HTERT RPE-1 (cell line): ENCODE results near the gene KRT6A.
"Not testable (repeated sequence)": the region's sequence is repeated elsewhere in the genome, so short reads cannot be mapped to it uniquely, and the experiment has no call there.

Source experiments
- in situ Hi-C: fragments of 300-500 bp; cut with MboI; formaldehyde crosslinking; loops from 4 replicates; pipeline ENCODE4 v1.14.3; 2020; ENCODE audit warnings: low sequenced_read_pairs

KRT6A gene

GRCh38 chr12:52474212-52474611 is 18.8 kb downstream of the KRT6A start:
- in situ Hi-C loops = no loop called here

DNA sequence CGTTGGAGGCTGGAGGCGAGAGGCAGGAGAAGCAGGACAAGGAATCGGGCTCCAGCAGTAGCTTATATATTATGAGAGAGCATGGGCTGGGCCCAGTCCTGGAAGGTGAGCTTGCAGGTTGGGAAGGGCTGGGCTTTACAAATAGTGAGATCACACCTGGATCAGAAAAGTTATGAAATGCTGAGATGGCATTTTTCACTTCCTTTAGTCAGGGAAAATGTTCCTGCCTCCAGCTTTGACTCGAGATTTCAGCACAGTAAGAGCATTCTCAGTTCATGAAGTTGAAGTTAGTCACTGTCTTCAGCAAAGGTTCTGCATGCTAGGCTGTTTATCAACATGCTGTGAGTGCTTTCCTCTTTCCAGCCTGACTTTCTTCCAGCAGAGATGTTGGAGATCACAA is 19.3 kb downstream of the KRT6A start, which contains the start of gene KRT6C:
KRT6C (minus strand) TSS at position 38 of the 400 bp plus-strand sequence. CDS start 68 bp downstream, outside the sequence.
- in situ Hi-C loops = no loop called here

- in situ Hi-C loops = no loop called here
These were observed 23.2 kb downstream of the KRT6A start for GRCh38 chr12:52469853-52470252.

DNA sequence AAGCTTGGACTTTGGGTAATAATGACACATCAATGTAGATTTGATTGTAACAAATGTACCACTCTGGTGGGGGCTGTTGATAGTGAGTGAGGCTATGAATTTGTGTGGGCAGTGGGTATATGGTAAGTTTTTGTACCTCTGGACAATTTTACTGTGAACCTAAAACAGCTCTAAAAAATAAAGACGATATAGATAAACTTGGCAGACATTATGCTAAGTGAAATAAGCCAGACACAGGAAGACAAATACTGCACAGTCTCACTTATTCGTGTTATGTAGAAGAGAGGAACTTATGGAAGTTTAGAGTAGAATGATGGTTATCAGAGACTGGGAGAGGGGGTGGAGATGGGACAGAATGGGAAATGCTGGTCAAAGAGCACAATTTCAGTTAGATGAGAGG is 28.2 kb downstream of the KRT6A start:
- in situ Hi-C loops = no loop called here

GRCh38 chr12:52461693-52462092 is 31.4 kb downstream of the KRT6A start:
- in situ Hi-C loops = no loop called here

DNA sequence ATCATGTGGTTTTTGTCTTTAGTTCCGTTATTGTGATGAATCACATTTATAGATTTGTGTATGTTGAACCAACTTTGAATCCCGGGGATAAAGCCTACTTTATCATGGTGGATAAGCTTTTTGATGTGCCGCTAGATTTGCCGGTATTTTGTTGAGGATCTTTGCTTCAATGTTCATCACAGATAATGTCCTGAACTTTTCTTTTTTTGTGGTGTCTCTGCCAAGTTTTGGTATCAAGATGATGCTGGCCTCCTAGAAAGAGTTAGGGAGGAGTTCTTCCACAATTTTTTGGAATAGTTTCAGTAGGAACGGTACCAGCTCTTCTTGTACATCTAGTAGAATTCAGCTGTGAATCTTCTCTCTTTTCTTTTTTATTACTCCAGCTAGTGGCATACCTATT is 34.2 kb downstream of the KRT6A start:
- in situ Hi-C loops = no loop called here

DNA sequence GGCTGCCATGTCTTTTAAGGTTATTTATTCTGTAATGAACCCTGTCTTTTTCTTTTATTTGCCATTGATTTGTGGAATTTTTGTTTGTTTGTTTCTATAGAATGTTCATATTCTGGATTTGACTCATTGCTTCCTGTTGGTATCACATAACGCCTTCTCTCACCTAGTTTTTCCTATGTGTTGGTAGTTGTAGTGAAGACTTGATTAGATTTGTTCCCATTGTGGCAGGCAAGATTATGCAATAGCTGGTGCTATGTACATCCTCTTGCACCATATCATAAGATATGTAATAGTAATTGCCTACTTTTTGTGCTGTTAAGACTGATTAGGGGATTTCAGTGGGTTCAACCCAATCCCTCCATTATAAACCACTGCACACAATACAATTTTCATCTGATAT is 37.2 kb downstream of the KRT6A start:
- in situ Hi-C loops = no loop called here

GRCh38 chr12:52454411-52455201 is 38.5 kb downstream of the KRT6A start:
- in situ Hi-C loops = no loop called here

GRCh38 chr12:52452101-52452500 is 41.0 kb downstream of the KRT6A start, which contains the start of gene KRT6B:
TSS of gene KRT6B (minus strand) at chr12:52452146. CDS start at chr12:52452078, 68 bp downstream.
- in situ Hi-C loops = no loop called here

DNA sequence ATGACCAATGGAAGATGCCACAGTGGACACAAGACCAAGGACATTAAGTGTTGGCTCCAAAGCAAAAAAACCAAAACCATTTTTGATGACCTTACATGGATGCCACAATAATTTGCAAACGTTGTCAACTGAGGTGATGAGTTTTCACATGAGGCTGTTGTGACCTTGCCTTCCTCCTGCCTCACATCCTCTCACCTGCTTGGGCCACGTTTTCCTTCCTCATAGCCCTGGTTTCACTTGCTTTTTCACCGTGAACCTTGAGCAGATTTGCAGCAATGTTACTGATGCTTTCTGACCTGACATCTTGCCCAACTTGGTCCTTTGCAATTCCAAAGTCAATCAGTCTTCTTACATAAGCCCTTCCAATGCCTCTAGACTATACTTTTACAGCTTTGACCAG is 44.8 kb downstream of the KRT6A start:
- in situ Hi-C loops = no loop called here

- in situ Hi-C loops = not testable (repeated sequence)
These were observed 45.9 kb downstream of the KRT6A start for GRCh38 chr12:52447196-52447595.

DNA sequence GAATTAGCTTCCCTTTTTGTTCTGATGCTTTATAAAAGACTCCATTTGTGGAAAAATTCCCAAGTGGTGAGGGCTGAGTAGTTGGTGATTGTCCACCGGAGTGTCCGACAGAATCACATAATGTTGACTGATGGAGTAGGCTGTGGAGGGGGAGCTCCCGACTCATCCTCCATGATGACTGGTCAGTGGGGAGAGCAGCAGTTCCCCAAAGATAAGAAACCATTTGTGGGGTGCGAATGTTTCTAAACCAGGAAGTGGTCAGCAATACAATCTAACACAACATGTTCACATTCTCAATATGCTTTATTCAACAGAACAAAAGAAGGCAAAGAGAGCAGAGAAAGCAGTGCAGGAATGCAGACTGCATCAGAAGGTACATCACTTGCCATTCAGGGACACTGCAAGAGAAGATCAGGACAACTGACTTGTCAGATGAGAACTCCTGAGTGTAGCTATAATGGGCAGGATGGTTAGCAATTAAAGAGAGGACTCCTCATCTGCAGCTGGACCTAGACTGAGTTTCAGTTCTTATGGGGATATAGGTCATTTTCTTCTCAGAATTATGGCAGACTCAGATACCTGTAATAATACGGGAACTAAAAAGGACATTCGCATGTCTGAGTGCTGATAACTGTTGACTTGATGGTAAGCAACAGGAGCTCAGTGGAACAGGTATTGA is 46.6 kb downstream of the KRT6A start:
- in situ Hi-C loops = no loop called here

DNA sequence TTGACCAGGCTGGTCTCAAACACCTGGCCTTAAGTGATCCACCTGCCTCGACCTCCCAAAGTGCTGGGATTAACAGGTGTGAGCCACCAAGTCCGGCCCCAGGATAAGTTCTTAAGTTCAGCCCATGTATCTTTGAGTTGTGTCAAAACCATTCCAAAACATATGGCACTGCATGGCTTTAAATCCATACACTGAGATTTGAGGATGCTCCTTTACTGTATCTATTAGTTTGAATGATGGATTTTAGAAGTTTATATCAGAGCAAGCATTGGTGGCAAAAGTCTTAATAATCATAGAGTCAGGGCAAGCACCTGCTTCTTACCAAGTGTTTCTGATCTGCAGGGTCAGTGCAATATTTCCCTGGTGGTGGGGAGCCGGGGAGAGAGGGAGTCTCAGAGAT is 47.2 kb downstream of the KRT6A start:
- in situ Hi-C loops = no loop called here

- in situ Hi-C loops = no loop called here
These were observed 48.1 kb downstream of the KRT6A start for GRCh38 chr12:52444647-52445595.

- in situ Hi-C loops = no loop called here
These were observed 49.1 kb downstream of the KRT6A start for GRCh38 chr12:52443966-52444365.

DNA sequence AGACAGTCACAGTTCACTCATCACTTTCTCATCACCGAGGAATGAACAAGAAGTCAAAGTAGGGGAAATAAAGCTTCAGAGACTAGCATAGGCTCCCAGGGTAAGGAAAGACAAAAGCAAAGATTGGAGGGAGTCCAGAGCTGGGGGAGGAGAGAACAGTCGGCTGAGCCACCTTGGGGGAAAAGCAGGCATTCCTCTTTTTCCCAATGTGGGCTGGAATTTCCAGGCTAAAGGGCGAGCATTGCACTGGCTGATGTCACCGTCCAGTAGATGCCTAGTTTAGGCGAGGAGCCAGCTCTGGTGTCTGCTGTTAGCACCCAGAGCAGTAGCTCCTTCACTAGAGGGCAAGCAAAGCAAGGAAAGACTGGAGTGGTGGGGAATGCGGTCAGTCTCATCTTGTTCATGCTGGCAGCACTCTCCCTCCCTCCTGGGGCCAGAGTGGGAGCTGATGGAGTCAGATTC is 50.4 kb downstream of the KRT6A start:
- in situ Hi-C loops = no loop called here

DNA sequence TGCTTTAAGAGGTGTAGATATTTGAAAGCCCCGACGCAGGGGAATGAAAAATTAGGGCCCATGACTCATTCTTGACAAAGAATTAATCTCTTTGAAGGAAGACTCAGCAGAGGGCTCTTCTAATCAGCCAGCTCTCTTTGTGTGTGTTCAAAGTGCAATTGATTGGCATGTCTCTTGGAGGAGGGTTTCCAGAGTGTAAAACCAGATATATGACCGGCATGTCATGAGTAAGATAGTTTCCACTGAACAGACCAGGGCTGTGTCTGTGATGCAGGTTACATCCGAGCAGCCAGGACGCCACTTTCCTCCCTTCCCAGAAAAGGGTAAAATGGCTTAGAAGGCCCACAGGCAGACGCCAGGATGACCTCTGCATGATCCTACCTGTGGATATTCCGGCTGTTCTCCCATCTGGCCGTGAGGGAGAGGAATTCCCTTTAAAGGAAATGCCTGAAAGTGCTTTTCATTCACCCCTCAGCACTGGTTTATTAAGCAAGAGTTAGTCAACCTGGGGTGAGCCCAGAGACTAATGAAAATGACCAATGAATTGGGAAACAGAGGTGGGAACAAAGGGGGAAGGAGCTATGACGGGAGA is 51.6 kb downstream of the KRT6A start:
- in situ Hi-C loops = no loop called here

DNA sequence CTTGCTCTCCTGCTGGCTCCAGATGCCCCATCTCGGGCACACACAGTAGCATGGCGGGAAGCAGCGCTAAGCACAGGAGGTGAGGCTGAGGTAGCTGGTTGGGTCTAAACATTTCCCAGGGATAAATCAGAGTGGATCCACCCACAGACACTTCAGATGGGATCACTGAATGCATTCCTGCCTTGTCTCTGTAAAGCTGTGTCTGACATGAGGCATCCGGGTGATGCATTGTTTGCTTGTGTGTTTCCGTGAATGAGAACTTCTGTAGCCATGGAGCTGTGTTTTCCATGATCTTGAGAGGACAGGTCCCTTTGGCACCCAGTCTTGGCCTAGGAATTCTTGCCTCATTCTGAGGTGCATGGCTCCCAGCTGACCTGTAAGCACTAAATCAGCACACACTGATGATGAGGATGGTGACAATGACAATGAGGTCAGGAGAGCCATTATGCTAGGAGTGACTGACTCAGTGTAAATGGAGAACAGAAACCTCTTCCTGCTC is 52.2 kb downstream of the KRT6A start:
- in situ Hi-C loops = no loop called here

GRCh38 chr12:52439845-52440244 is 53.2 kb downstream of the KRT6A start:
- in situ Hi-C loops = no loop called here

DNA sequence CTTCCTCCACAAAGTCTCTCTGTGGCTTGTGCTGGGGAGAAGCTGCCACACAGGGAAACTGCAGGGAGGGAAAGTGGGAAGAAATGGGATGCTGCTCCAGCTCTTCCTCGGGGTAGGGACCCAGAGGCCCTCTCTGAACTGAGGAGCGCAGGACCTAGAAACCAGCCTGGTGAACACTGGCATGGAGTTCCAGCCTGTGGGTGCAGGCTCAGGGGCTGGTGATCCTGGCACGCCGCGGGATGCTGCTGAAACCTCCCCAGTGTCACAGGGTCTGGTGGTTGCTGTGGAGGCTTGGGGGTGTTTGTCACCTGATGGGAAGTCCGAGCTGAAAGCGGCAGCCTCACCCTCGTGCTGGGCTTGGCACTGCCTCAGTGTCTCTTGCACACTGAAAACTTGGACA is 53.6 kb downstream of the KRT6A start:
- in situ Hi-C loops = no loop called here
